GM21737 (cell line): ENCODE data around the gene NDST1.

Source experiments
- ATAC-seq: cut with Tn5 transposase; IDR thresholded peaks from one replicate; pipeline ENCODE4 v1.9.1; 2021; ENCODE audit warnings: mild to moderate bottlenecking, moderate library complexity; ENCODE audit not compliant: unreplicated experiment

The NDST1 gene

GRCh38 chr5:150540615-150541396 lies 32.9 kb downstream of the NDST1 start:
- ATAC-seq: no peak

GRCh38 chr5:150541397-150541675 lies 33.4 kb downstream of the NDST1 start:
- no peak for ATAC-seq

- ATAC-seq: no peak
Observed at GRCh38 chr5:150541895-150542294, 34.0 kb downstream of the NDST1 start.

GRCh38 chr5:150542933-150543445 lies 35.1 kb downstream of the NDST1 start:
- no peak for ATAC-seq

GRCh38 chr5:150544611-150545219 lies 36.8 kb downstream of the NDST1 start:
- peak; percentile 84 for ATAC-seq

- ATAC-seq: no peak
Observed at GRCh38 chr5:150545246-150545645, 37.3 kb downstream of the NDST1 start.

GRCh38 chr5:150548123-150548522 lies 40.2 kb downstream of the NDST1 start:
- ATAC-seq: no peak

GRCh38 chr5:150549735-150550134 lies 41.8 kb downstream of the NDST1 start:
- ATAC-seq: no peak

GRCh38 chr5:150550286-150550685 lies 42.4 kb downstream of the NDST1 start:
- no peak for ATAC-seq

GRCh38 chr5:150551066-150551465 lies 43.1 kb downstream of the NDST1 start:
- ATAC-seq: no peak

- ATAC-seq: no peak
Observed at GRCh38 chr5:150553402-150553801, 45.5 kb downstream of the NDST1 start.

- ATAC-seq: no peak
Observed at GRCh38 chr5:150553911-150554310, 46.0 kb downstream of the NDST1 start.

GRCh38 chr5:150554857-150555256 lies 46.9 kb downstream of the NDST1 start:
- ATAC-seq: no peak

GRCh38 chr5:150556106-150556505 lies 48.2 kb downstream of the NDST1 start:
- ATAC-seq: no peak

GRCh38 chr5:150556859-150557508 lies 49.1 kb downstream of the NDST1 start:
- no peak for ATAC-seq

- no peak for ATAC-seq
Observed at GRCh38 chr5:150557509-150557872, 49.6 kb downstream of the NDST1 start.

- no peak for ATAC-seq
Observed at GRCh38 chr5:150558088-150558621, 50.2 kb downstream of the NDST1 start.

- ATAC-seq: no peak
Observed at GRCh38 chr5:150559088-150559487, 51.2 kb downstream of the NDST1 start.

- ATAC-seq: no peak
Observed at GRCh38 chr5:150559701-150560100, 51.8 kb downstream of the NDST1 start.

GRCh38 chr5:150560401-150561191 lies 52.7 kb downstream of the NDST1 start:
- ATAC-seq: peak; percentile 60

GRCh38 chr5:150561192-150561512 lies 53.2 kb downstream of the NDST1 start:
- ATAC-seq: no peak
